Measurements from ENCODE around the gene CALU.

- TF ChIP-seq, protein P1, sequence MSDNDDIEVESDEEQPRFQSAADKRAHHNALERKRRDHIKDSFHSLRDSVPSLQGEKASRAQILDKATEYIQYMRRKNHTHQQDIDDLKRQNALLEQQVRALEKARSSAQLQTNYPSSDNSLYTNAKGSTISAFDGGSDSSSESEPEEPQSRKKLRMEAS (IDR thresholded peaks at IDR 0.05; ENCODE audit: low read depth, low read length), result no peak
- TF ChIP-seq CTCF (IDR thresholded peaks at IDR 0.05; ENCODE audit: low read depth, low read length), result no peak
- TF ChIP-seq POLR2A (IDR thresholded peaks at IDR 0.05; ENCODE audit: extremely low read depth, insufficient read length), result no peak
- no peak for TF ChIP-seq MYC (IDR thresholded peaks at IDR 0.05; ENCODE audit: low read depth, low read length)
Measured at GRCh38 chr7:128701062-128701785, 37.9 kb upstream of the CALU start.
